Measurements from ENCODE around the gene SCIN. TPM values are rescaled to one million over a fixed set of nuclear protein-coding genes. Genes with fewer than 3 reads are reported as not detected.

The SCIN gene
- polyA plus RNA-seq, 1 donor from 2014 or later: 0.53 TPM

DNA sequence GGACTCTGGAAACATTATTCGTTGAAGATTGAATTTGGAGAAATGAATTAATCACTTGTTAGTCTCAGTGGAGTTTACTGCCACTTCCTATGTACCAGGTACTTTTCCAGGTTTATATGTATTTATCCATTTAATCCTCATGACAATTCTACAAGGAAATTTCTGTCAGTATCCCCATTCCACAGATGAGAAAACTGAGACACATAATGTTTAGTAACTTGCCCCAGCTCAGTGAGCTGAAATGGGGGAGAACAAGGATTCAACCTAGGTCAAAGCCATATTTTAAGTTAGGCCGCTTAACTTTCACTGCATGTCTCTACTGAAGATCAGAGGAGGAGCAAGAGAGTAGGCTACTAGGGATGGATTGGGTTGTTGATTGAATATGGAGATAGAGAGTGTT, 4.6 kb upstream of the SCIN start:
- Histone ChIP-seq H3K9me3 (ENCODE audit: low read length) (no peaks in the 10 kb centered on the region), H3K4me2 (ENCODE audit: low read length) (no peak overlapping the region), H3K27ac (ENCODE audit: low read length) (no peak overlapping the region), H3K79me2 (replicated peaks; ENCODE audit: insufficient read depth, low read length) (no peaks in the 10 kb centered on the region), H3K9me2 (ENCODE audit: insufficient read depth, low read length) (no peaks in the 10 kb centered on the region), H3F3A (ENCODE audit: insufficient read depth, low read length, poor library complexity, severe bottlenecking) (no peaks in the 10 kb centered on the region), H3K27me3 (ENCODE audit: insufficient read depth, low read depth, low read length) (peaks cover 25% of the 10 kb centered on the region), H3K4me3 (ENCODE audit: low read length) (no peak overlapping the region), H2AFZ (ENCODE audit: low read depth, low read length) (no peak overlapping the region), H4K20me1 (ENCODE audit: insufficient read depth) (no peaks in the 10 kb centered on the region), H3K9ac (ENCODE audit: low read length) (no peak overlapping the region), H3K36me3 (ENCODE audit: insufficient read depth, low read length) (no peaks in the 10 kb centered on the region)
- TF ChIP-seq EZH2 (IDR thresholded peaks at IDR 0.05; ENCODE audit: borderline replicate concordance, insufficient read depth, low read length, poor library complexity, severe bottlenecking) (no peak), RAD21 (conservative IDR thresholded peaks at IDR 0.05) (no peak), TAF1 (IDR thresholded peaks at IDR 0.05; ENCODE audit: low read depth) (no peak), MXI1 (conservative IDR thresholded peaks at IDR 0.05; ENCODE audit: poor library complexity, severe bottlenecking) (no peak), SMC3 (conservative IDR thresholded peaks at IDR 0.05; ENCODE audit: poor library complexity) (no peak), POLR2AphosphoS5 (IDR thresholded peaks at IDR 0.05) (no peak), EP300 (conservative IDR thresholded peaks at IDR 0.05; ENCODE audit: poor library complexity, severe bottlenecking) (no peak)
- TF ChIP-seq, protein P1, sequence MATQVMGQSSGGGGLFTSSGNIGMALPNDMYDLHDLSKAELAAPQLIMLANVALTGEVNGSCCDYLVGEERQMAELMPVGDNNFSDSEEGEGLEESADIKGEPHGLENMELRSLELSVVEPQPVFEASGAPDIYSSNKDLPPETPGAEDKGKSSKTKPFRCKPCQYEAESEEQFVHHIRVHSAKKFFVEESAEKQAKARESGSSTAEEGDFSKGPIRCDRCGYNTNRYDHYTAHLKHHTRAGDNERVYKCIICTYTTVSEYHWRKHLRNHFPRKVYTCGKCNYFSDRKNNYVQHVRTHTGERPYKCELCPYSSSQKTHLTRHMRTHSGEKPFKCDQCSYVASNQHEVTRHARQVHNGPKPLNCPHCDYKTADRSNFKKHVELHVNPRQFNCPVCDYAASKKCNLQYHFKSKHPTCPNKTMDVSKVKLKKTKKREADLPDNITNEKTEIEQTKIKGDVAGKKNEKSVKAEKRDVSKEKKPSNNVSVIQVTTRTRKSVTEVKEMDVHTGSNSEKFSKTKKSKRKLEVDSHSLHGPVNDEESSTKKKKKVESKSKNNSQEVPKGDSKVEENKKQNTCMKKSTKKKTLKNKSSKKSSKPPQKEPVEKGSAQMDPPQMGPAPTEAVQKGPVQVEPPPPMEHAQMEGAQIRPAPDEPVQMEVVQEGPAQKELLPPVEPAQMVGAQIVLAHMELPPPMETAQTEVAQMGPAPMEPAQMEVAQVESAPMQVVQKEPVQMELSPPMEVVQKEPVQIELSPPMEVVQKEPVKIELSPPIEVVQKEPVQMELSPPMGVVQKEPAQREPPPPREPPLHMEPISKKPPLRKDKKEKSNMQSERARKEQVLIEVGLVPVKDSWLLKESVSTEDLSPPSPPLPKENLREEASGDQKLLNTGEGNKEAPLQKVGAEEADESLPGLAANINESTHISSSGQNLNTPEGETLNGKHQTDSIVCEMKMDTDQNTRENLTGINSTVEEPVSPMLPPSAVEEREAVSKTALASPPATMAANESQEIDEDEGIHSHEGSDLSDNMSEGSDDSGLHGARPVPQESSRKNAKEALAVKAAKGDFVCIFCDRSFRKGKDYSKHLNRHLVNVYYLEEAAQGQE (IDR thresholded peaks at IDR 0.05; ENCODE audit: borderline replicate concordance): no peak
- TF ChIP-seq, protein P2, sequence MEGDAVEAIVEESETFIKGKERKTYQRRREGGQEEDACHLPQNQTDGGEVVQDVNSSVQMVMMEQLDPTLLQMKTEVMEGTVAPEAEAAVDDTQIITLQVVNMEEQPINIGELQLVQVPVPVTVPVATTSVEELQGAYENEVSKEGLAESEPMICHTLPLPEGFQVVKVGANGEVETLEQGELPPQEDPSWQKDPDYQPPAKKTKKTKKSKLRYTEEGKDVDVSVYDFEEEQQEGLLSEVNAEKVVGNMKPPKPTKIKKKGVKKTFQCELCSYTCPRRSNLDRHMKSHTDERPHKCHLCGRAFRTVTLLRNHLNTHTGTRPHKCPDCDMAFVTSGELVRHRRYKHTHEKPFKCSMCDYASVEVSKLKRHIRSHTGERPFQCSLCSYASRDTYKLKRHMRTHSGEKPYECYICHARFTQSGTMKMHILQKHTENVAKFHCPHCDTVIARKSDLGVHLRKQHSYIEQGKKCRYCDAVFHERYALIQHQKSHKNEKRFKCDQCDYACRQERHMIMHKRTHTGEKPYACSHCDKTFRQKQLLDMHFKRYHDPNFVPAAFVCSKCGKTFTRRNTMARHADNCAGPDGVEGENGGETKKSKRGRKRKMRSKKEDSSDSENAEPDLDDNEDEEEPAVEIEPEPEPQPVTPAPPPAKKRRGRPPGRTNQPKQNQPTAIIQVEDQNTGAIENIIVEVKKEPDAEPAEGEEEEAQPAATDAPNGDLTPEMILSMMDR (IDR thresholded peaks at IDR 0.05; ENCODE audit: poor library complexity, severe bottlenecking): no peak

DNA sequence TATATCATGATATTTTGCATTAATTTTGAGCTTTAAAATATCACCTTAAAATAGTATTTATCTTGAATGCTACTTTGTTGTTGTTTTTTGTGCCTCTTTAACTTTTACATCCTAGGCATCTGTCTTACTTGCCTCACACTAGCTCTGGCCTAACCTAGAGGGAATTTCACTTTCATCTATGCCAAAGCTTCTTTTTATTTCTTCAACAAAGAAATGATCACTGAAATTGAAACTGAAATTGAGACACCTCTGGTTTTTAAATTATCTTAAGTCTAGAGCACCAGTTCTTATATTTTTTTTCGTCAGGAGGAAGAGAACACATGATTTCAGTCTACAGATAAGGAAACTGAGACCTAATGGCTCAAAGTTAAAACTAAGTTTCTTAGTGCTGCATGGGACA, 3.5 kb upstream of the SCIN start:
- no peaks in the 10 kb centered on the region for H3K79me2 ChIP-seq (replicated peaks; ENCODE audit: insufficient read depth, low read length)
- no peaks in the 10 kb centered on the region for H3F3A ChIP-seq (ENCODE audit: insufficient read depth, low read length, poor library complexity, severe bottlenecking)
- H3K27me3 ChIP-seq (ENCODE audit: insufficient read depth, low read depth, low read length): peaks cover 37% of the 10 kb centered on the region
- no peaks in the 10 kb centered on the region for H3K36me3 ChIP-seq (ENCODE audit: insufficient read depth, low read length)
- no peaks in the 10 kb centered on the region for H4K20me1 ChIP-seq (ENCODE audit: insufficient read depth)
- H3K9me2 ChIP-seq (ENCODE audit: insufficient read depth, low read length): no peaks in the 10 kb centered on the region
- no peak overlapping the region for H3K4me3 ChIP-seq (ENCODE audit: low read length)
- H3K9me3 ChIP-seq (ENCODE audit: low read length): no peaks in the 10 kb centered on the region
- H3K4me2 ChIP-seq (ENCODE audit: low read length): no peak overlapping the region
- TF ChIP-seq, protein P2 (IDR thresholded peaks at IDR 0.05; ENCODE audit: poor library complexity, severe bottlenecking): no peak
- TF ChIP-seq TAF1 (IDR thresholded peaks at IDR 0.05; ENCODE audit: low read depth): no peak
- no peak for TF ChIP-seq RAD21 (conservative IDR thresholded peaks at IDR 0.05)
- TF ChIP-seq, protein P1 (IDR thresholded peaks at IDR 0.05; ENCODE audit: borderline replicate concordance): no peak
- no peak for TF ChIP-seq POLR2AphosphoS5 (IDR thresholded peaks at IDR 0.05)
- TF ChIP-seq EZH2 (IDR thresholded peaks at IDR 0.05; ENCODE audit: borderline replicate concordance, insufficient read depth, low read length, poor library complexity, severe bottlenecking): no peak
- no peak for TF ChIP-seq MXI1 (conservative IDR thresholded peaks at IDR 0.05; ENCODE audit: poor library complexity, severe bottlenecking)
- no peak for TF ChIP-seq EP300 (conservative IDR thresholded peaks at IDR 0.05; ENCODE audit: poor library complexity, severe bottlenecking)
- no peak for TF ChIP-seq SMC3 (conservative IDR thresholded peaks at IDR 0.05; ENCODE audit: poor library complexity)
- no peak overlapping the region for H2AFZ ChIP-seq (ENCODE audit: low read depth, low read length)
- no peak overlapping the region for H3K9ac ChIP-seq (ENCODE audit: low read length)
- H3K27ac ChIP-seq (ENCODE audit: low read length): no peak overlapping the region

Data from neural cell (in vitro differentiated cells).